IPS-11a (cell line): Measurements from ENCODE around the gene FHOD1.

Source experiments
- H3K4me3 ChIP-seq: one replicate; pipeline ENCODE4 v1.5.1; 2013; ENCODE audit warnings: low read depth, low read length, control low read depth

Gene FHOD1

DNA sequence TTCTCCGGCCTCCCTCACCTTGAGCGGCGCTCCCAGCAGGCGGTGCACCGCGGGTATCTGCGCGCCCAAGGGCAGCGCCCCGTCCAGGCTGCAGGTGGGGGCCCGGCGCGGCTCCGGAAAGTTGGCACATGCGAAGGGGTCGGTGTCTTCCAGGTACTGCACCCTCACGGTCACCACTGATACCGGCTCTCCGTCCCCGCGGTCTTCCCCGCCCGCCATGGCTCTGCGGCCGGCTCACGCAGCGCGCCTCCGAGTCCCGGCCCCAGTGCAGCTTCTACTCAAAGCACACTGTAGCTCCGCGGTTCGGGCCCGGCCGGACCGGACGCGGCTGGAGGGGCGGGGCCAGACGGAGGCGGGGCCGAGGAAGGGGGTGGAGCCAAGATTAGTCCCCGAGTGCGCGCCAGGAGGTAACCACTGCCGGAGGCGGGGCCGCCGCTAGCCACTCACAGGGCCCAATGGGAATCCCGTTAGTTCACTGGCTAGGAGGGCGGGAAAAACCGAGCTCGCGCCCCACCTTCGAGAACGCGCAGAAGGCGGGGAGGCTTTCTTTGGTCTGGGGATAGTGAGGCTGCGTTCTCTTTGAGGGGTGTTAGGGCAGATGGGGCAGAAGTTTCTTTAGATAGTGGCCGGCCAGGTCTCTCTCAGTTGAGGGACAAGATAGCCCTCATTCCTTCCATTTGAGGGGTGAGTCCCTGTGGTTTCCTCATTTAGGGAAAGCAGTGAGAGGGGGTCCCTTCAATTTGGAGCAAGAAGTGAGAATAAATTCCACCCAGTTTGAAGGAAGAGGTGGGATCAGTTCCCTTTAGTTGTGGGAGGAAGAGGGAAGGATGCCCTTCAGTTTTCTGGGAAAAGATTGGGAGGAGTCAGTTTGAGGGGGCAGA, at the start of gene FHOD1:
FHOD1 (minus strand) TSS at position 290 of the 881 bp plus-strand sequence; CDS start at position 219, 71 bp downstream.
- peak within 1 kb of the TSS; percentile 76 for H3K4me3 ChIP-seq

DNA sequence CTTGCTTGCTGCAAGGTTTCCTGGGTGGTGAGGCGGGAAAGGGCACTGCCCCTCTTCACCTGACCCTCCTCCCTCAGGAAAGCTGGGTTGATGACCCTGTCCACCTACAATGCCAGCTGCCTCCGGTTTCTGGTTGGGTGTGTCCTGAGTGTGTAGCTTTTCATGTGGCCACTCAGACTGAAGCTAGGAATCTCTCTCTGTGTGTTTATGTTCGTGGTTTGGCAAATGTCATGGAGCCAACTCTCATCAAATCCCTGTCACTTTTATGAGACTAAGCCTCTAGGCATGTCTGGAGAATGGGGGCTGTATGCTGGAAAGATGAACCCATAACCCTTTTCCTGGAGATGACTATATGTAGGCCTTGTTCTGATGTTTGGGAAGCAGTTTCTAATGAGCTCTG, 49.1 kb upstream of the FHOD1 start:
- no peak overlapping the region for H3K4me3 ChIP-seq

DNA sequence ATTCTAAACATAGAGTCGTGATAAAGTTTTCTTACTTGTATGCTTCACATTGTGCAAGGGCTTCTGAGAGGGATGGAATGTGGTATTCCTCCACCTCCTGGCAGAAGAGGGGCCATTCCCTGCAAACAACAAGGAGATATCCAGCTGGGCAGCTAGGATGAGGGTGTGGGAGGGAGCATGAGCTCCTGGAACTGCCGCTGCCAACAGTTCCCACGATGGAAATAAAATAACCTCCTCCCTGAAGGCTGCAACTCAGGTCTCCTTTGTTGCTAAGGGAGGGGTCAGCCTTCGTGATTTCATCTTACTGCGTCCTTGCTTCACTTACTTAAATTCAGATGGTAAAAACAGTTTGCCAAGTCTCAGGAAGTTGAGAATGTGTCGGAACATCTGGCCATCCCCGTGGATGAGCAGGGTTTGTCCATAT, 47.7 kb upstream of the FHOD1 start:
- H3K4me3 ChIP-seq = no peak overlapping the region

DNA sequence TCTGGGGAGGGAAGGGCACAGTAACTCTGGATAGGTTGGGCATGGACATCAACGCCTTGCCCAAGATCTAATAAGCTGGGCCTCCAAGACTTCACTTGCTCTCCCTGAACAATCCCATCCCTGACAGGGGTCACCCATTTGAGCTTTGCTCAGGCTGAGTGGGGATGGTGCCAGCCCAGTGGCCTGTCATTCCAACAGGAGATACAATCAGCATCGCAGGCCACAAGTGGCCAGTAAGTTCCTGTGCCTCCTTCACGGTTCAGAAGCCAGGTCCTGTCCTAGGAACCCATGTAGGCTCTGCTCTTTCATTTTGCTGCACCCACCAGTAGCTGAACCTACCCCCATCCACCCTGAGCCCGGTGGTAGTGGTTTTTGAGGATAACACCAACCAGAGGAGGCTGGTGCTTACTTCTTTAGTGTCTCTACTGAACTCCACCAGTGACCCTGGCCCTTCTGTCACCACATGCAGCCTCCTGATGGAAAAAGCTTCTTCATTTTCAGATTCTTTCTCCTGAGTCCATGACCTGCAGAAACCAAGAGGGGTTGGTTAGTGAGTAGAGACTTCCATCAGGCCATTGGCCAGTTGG, 47.0 kb upstream of the FHOD1 start:
- no peak overlapping the region for H3K4me3 ChIP-seq

DNA sequence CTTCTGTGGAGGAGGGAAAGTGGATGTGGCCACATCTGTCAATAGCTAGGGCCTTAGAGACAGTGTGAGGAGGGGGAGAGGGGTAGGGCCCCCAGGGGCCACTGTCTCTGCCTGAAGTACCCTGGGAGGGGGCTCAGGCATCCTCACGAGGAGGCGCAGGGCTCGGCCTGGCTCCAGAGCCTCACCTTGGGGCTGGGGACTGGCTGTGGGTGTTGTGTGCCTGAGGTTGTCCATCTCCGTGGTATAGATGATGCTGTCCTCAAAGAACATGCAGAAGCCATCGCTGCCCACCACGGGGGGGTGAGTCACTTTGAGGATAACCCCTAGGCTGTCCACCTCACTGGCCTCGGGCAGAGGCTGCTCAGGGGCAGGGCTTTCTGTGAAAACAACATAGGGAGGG, 44.2 kb upstream of the FHOD1 start:
- H3K4me3 ChIP-seq = no peak overlapping the region

DNA sequence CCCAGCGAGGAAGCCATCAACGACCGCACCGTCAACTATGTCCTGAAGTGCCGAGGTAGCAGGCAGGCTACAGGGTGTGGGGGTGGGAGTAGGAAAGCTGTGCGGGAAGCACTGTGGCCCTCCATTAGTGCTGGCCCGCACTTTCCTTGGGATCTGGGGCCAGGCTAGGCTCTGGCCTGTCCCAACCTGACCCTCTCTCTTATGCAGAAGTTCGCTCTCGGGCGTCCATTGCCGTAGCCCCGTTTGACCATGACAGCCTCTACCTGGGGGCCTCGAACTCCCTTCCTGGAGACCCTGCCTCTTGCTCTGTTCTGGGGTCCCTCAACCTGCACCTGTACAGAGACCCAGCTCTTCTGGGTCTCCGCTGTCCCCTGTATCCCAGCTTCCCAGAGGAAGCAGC, 40.7 kb upstream of the FHOD1 start:
- no peak overlapping the region for H3K4me3 ChIP-seq

DNA sequence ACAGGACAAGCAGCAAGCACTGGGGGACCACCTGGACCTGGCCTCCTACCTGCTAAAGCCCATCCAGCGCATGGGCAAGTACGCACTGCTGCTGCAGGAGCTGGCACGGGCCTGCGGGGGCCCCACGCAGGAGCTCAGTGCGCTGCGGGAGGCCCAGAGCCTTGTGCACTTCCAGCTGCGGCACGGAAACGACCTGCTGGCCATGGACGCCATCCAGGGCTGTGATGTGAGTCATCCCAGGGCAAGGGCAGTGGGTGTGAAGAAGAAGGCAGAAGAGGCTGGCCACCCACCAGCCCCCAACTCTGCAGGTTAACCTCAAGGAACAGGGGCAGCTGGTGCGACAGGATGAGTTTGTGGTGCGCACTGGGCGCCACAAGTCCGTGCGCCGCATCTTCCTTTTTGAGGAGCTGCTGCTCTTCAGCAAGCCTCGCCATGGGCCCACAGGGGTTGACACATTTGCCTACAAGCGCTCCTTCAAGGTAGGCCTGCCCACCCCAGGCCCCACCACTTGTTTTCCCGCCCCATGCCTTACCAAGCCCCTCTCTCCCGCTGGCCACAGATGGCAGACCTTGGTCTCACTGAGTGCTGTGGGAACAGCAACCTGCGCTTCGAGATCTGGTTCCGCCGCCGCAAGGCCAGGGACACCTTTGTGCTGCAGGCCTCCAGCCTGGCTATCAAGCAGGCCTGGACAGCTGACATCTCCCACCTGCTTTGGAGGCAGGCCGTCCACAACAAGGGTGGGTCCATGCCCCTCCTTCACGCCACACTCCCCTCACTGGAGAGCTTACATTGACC, 39.4 kb upstream of the FHOD1 start:
- no peak overlapping the region for H3K4me3 ChIP-seq

DNA sequence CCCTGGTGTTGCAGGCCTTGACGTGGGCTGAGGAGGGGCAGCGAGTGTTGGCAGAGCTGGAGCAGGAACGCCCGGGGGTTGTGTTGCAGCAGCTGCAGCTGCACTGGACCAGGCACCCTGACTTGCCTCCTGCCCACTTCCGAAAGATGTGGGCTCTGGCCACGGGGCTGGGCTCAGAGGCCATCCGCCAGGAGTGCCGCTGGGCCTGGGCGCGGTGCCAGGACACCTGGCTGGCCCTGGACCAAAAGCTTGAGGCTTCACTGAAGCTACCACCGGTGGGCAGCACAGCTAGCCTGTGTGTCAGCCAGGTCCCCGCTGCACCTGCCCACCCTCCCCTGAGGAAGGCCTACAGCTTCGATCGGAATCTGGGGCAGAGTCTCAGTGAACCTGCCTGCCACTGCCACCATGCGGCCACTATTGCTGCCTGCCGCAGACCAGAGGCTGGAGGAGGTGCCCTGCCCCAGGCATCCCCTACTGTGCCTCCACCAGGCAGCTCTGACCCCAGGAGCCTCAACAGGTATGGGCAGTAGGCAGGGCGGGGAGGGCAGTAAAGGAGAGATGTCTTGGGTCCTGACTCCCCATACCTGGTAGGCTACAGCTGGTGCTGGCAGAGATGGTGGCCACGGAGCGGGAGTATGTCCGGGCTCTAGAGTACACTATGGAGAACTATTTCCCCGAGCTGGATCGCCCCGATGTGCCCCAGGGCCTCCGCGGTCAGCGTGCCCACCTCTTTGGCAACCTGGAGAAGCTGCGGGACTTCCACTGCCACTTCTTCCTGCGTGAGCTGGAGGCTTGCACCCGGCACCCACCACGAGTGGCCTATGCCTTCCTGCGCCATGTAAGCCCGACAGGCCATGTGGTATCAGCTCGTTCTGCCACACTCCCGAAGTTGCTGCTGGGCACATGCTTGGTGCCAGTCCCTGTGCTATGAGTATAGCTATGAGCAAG, 37.7 kb upstream of the FHOD1 start:
- no peak overlapping the region for H3K4me3 ChIP-seq

DNA sequence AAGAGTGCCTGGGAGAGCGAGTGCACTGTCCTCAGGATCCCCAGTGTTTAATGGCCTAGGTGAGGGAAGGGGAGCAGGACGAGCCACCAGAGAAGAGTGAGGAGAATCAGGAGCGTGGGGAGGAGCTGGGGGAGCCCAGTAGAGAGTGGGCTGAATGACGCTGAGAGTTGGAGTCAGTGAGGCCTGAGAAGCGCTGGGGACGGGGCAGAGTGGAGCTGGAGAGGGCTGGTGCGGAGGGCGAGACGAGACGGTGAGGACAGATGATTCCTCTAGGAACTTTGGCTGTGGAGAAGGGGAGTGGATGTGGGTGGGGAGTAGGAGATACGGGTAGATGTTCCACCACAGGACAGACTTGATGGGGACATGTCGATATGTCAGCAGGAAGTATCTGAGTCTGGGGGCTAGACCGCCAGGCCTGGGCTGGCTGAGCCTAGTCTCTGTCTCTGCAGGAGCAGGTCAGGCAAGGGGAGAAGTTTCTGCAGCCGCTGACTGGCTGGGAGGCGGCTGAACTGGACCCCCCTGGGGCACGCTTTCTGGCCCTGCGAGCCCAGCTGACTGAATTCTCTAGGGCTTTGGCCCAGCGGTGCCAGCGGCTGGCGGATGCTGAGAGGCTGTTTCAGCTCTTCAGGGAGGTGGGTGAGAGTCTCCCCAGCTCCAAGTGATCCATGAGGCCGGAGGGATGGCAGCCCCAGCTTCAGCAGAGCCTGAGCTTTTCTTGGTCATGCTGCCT, 36.7 kb upstream of the FHOD1 start:
- no peak overlapping the region for H3K4me3 ChIP-seq

DNA sequence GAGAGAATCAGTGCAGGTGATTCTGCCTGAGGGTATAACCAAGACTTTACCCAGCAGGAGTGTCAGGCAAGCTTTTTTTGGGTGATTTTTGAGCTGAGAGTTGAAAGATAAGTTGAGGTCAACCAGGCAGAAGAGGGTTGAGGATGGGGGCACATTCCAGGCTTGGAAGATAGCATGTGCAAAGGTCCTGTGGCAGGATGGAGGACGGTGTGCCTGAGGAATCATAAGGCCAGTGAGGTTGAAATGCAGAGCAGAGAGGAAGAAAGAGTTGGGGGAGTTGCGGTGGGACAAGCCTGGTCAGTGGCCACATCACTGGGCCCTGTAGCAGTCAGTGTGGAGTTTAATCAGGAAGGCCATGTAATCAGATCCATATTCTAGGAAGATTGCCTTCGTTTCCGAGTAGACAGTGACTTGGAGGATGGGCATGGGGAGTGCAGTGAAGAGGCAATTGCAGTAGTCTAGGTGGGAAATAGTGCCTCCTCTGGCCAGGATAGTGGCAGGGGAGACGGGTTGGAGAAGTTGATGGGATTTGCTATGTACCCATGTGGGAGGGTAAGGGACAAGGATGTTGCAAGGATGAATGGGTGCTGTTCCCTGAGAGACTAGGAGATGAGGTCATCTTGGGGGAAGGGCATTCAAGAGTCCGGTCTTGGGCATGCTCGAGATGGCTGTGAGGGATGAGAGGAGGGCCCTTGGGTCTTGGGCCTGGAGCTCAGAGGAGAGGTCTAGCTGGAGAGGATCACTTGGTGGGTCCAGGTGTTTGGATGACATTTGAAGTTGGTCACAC, 36.0 kb upstream of the FHOD1 start:
- no peak overlapping the region for H3K4me3 ChIP-seq

DNA sequence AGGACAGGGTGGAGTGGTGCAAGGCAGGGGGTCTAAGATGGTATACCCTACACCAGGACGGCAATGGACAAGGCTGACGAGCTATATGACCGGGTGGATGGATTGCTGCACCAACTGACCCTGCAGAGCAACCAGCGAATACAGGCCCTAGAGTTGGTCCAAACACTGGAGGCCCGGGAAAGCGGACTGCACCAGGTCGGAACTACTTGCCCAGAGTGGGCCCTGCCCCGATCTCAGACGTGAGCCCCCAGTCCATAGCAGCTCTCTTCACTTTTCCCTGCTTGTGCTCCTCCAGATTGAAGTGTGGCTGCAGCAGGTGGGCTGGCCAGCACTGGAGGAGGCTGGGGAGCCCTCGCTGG, 35.1 kb upstream of the FHOD1 start:
- H3K4me3 ChIP-seq = no peak overlapping the region

DNA sequence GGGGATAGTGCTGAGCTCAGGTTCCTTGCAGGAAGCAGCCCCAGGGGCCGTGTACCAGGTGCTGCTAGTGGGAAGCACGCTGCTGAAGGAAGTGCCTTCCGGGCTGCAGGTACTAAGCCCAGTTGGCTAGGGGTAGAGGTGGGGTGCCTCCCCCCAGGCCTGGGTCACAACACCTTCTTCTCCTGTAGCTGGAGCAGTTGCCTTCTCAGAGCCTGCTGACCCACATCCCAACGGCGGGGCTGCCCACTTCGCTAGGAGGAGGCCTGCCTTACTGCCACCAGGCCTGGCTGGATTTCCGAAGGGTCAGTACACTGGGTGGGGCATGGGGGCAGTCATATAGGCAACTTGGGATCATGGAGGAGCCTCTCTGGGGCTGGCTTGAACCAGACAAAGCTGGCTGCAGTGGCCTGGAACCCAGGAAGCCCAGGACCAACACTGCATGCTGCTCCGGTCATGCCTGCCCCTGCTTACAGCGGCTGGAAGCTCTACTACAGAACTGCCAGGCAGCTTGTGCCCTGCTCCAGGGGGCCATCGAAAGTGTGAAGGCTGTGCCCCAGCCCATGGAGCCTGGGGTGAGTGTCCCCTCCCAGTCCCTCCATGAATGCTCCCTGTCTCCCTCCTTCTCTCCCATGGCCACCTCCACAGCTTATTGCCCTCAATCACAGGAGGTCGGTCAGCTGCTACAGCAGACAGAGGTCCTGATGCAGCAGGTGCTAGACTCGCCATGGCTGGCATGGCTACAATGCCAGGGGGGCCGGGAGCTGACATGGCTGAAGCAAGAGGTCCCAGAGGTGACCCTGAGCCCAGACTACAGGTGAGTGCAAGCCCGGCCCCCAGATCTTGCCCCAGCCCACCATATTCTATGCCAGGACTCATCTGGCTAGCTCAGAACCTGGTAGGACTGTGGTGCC, 34.5 kb upstream of the FHOD1 start:
- H3K4me3 ChIP-seq = no peak overlapping the region

DNA sequence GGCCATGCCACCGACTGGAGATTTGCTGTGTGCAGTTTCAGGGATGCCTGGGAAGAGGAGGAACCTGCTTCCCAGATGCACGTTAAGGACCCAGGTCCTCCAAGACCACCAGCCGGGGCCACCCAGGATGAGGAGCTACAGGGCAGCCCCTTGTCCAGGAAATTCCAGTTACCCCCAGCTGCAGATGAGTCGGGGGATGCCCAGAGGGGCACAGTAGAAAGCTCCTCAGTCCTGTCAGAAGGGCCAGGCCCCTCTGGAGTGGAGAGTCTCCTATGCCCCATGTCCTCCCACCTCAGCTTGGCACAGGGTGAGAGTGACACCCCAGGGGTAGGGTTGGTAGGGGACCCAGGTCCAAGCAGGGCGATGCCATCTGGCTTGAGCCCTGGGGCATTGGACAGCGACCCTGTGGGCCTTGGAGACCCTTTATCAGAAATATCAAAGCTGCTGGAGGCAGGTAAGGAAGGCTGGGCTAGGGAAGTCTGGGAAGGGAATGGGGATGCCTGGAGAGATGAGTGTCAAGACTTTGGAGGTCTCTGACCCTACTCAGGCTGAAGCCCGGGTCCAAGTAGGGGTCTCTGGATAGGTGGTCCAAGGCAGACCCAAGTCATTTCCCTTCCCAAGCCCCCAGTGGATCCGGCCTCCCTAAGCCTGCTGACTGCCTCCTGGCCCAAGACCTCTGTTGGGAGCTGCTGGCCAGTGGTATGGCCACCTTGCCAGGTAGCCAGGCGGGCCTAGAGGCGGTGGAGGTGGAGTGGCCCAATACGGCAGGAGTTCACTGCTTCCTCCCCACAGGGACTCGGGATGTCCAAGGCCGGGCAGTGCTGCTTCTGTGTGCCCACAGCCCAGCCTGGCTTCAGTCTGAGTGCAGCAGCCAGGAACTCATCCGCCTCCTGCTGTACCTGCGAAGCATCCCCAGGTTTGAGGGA, 33.1 kb upstream of the FHOD1 start:
- no peak overlapping the region for H3K4me3 ChIP-seq

DNA sequence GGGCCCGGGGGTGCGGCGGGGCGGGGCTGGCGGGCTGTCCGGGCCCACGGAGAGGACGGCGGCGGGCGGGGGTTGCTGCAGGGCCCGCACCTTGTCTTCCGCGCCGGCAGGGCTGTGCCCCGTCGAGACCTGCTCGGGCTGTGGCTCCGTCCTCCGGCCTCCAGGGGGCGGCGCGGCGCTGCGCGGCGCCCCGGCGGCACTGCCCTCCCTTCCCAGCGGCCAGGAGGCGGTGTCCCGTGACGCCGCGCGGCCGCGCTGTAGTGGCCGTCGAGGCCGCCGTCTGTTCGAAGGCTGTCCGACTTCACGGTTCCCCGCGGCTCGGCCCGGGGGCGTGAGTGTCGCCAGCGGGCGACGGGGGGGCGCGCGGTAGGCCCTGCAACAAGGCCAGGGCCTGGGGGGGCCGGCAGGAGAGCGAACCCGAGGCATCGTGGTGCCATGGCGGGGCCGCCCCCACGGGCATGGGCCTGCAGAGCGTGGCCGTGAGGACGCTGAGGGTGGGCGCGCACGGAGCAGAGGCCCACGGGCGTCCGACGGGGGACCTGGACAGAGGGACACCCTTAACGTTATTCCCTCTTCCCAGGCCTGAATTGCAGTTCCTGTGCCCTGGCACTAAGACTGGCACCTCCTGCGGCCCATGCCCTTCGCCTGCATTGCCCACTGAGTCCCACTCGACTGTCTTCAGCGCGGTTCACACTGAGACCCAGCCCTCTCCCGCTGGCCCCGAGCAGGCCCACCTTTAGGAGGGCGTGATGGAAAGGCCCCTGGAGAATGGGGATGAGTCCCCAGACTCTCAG, 32.2 kb upstream of the FHOD1 start, which contains the start of gene PLEKHG4:
PLEKHG4 (plus strand) TSS at position 237 of the 794 bp plus-strand sequence; CDS start at position 750, 513 bp downstream.
- H3K4me3 ChIP-seq = peak within 1 kb of the TSS; percentile 30

DNA sequence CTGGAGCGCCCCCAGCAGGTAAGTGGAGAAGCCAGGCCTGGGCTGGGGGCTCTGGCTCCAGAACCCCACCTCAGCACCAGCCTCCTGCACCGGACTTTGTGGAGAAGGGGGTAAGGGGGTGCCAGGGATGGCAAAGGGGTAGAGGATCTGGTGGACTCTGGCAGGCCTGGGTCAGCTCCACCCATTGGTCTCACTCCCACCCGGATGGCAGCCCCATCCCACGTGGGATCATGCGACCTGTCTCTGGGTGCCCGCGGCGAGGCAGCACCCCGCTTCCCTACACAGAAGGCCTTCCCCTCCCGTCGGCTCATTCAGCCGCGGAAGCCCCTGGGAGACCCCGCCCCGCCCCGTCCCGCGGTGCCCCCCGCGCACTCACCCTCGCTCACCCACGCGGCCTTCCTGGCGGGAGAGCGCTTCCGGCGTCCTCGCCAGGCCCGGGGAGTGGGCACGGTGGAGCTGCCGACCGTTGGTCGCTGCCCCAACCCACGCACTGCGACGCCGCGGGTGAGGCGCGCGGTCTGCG, 31.6 kb upstream of the FHOD1 start:
- peak overlapping the region; percentile 30 for H3K4me3 ChIP-seq
